GM10266 (cell line): ENCODE measurements around the gene SPATA18.
A peak's percentile ranks its signal among the peaks of the same experiment; 100 is the strongest.

Source experiments
- DNase-seq: peaks from one replicate; pipeline ENCODE4 v3.0.0; 2012; ENCODE audit errors: extremely low spot score
- CTCF ChIP-seq: IDR thresholded peaks from 2 replicates; pipeline ENCODE4 v1.5.1; 2012; ENCODE audit warnings: mild to moderate bottlenecking, low read depth; ENCODE audit not compliant: control insufficient read depth, insufficient read depth; ENCODE audit errors: missing control alignments

Gene SPATA18

GRCh38 chr4:52035190-52035589 is 15.9 kb upstream of the SPATA18 start:
- no peak for DNase-seq
- no peak for TF ChIP-seq CTCF

GRCh38 chr4:52036886-52037530 is 14.1 kb upstream of the SPATA18 start:
- no peak for DNase-seq
- no peak for TF ChIP-seq CTCF

- TF ChIP-seq CTCF, result no peak
- DNase-seq, result peak; percentile 54
Observed at GRCh38 chr4:52037689-52038102, 13.4 kb upstream of the SPATA18 start.

GRCh38 chr4:52038103-52038912 is 12.8 kb upstream of the SPATA18 start, which contains the start of gene SGCB:
TSS of gene SGCB (minus strand) at chr4:52038299. CDS start at chr4:52038259, 40 bp downstream.
- peak; percentile 82 for DNase-seq
- TF ChIP-seq CTCF, result no peak

GRCh38 chr4:52045028-52045427 is 6.1 kb upstream of the SPATA18 start:
- TF ChIP-seq CTCF, result no peak
- no peak for DNase-seq

- no peak for TF ChIP-seq CTCF
- no peak for DNase-seq
Observed at GRCh38 chr4:52049266-52049665, 1.8 kb upstream of the SPATA18 start.
